ENCODE results near the gene PLAC8.

The PLAC8 gene

GRCh38 chr4:83040269-83040668, 74.3 kb downstream of the PLAC8 start:
- no peaks in the 10 kb centered on the region for H3K27me3 ChIP-seq (ENCODE audit: control insufficient read depth in 1 of 2, insufficient read depth in 2 of 2, low read length in 2 of 2)
- H3K27ac ChIP-seq (ENCODE audit: low read depth, low read length), result no peak overlapping the region
- no peak overlapping the region for H3K4me3 ChIP-seq (ENCODE audit: low read depth in 1 of 2, low read length in 2 of 2)
- no peak overlapping the region for H3K9ac ChIP-seq (ENCODE audit: low read depth in 1 of 2, low read length in 2 of 2)
- H3K36me3 ChIP-seq (ENCODE audit: control insufficient read depth in 1 of 2, insufficient read depth in 2 of 2, low read length in 2 of 2), result no peaks in the 10 kb centered on the region
- H3K4me1 ChIP-seq (ENCODE audit: control insufficient read depth in 1 of 2, insufficient read depth in 2 of 2, low read length in 2 of 2), result peaks cover 12 to 15% of the 10 kb centered on the region in 2 donors
- H3K9me3 ChIP-seq (ENCODE audit: control insufficient read depth in 1 of 2, low read length in 2 of 2), result no peaks in the 10 kb centered on the region
